ENCODE data around the gene ANKS1B.

DNA sequence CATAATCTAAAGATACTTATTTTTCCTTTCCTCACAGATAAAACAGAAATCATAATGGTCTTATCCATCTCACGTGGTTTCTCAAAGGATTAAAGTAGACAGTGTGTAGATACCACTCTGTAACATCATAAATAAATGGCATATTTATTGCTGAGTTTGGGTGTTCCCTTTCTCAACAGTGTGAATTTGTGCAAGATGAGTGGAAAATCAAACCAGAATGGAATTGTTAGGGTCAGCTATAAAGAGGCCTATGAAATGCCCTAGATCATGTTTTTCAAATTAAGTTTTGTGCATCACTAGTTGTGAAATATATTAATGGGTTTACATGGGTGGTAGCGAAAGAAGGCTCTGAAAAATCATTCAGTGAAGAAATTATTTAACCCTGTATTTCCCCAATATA lies 553.5 kb downstream of the ANKS1B start:
- TF ChIP-seq, protein P1, sequence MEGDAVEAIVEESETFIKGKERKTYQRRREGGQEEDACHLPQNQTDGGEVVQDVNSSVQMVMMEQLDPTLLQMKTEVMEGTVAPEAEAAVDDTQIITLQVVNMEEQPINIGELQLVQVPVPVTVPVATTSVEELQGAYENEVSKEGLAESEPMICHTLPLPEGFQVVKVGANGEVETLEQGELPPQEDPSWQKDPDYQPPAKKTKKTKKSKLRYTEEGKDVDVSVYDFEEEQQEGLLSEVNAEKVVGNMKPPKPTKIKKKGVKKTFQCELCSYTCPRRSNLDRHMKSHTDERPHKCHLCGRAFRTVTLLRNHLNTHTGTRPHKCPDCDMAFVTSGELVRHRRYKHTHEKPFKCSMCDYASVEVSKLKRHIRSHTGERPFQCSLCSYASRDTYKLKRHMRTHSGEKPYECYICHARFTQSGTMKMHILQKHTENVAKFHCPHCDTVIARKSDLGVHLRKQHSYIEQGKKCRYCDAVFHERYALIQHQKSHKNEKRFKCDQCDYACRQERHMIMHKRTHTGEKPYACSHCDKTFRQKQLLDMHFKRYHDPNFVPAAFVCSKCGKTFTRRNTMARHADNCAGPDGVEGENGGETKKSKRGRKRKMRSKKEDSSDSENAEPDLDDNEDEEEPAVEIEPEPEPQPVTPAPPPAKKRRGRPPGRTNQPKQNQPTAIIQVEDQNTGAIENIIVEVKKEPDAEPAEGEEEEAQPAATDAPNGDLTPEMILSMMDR (IDR thresholded peaks at IDR 0.05), result no peak
- no peak for TF ChIP-seq TCF7L2 (IDR thresholded peaks at IDR 0.05; ENCODE audit: low read depth, low read length)
